ENCODE measurements around the gene GIT1. TPM values are rescaled to one million over a fixed set of nuclear protein-coding genes. Genes with fewer than 3 reads are reported as not detected.

GIT1 gene
- polyA plus RNA-seq, 1 donor from 2014 or later = 20.5 TPM

DNA sequence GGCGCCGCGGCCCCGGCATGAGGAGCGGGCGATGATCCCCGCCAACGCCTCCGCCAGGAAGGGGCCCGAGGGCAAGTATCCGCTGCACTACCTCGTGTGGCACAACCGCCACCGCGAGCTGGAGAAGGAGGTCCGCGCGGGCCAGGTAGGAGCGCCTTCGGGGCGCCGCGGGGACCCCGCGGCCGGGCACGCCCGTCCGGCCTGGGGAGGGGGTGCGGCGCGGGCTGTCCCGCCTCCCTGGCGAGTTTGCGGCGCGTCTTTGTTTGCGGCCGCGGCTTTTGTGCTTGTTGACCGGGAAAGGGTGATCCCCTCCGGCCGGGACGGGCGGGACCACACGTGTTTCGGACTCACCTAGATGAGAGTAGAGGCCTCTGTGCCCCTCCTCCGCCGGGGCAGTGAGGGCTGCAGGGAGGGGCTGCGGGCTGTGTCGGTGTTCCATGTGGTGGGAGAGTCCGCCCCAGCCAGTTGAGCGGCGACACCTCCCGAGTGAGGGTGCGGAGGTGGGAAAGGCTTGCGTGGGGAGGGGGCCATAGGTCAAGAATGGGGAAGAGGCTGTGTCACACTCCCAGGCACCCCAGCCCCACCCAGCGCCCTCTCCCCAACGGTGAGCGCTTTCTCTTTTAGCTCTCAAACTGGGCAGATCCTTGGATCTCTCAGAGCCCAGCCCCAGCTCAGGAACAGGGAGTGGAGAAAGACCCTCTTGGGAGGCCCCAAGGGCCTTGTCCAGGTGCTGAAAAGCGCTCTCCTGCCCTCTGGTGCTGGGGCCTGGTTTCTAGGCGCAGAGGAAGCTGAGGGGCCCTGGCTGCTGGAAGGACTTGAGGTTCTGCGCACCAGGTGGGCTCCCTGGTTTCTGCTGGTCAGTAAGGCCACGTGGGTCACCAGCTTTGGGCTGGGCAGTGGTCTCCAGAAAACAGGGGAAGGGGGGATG lies 4.4 kb upstream of the GIT1 start:
- H3K79me2 ChIP-seq (replicated peaks; ENCODE audit: insufficient read depth, low read length) = peaks cover 40% of the 10 kb centered on the region
- H4K20me1 ChIP-seq (ENCODE audit: insufficient read depth) = peaks cover 11% of the 10 kb centered on the region
- H3K4me3 ChIP-seq (ENCODE audit: low read length) = peak overlapping the region; percentile 91
- no peaks in the 10 kb centered on the region for H3K27me3 ChIP-seq (ENCODE audit: insufficient read depth, low read depth, low read length)
- H3K9ac ChIP-seq (ENCODE audit: low read length) = peak overlapping the region; percentile 82
- H3K9me3 ChIP-seq (ENCODE audit: low read length) = no peaks in the 10 kb centered on the region
- peak overlapping the region; percentile 21 for H2AFZ ChIP-seq (ENCODE audit: low read depth, low read length)
- no peak overlapping the region for H3K27ac ChIP-seq (ENCODE audit: low read length)
- H3F3A ChIP-seq (ENCODE audit: insufficient read depth, low read length, poor library complexity, severe bottlenecking) = peaks cover 2% of the 10 kb centered on the region
- H3K9me2 ChIP-seq (ENCODE audit: insufficient read depth, low read length) = no peaks in the 10 kb centered on the region
- peak overlapping the region; percentile 91 for H3K4me2 ChIP-seq (ENCODE audit: low read length)
- H3K36me3 ChIP-seq (ENCODE audit: insufficient read depth, low read length) = no peaks in the 10 kb centered on the region
- TF ChIP-seq TAF1 (IDR thresholded peaks at IDR 0.05; ENCODE audit: low read depth) = no peak
- no peak for TF ChIP-seq POLR2AphosphoS5 (IDR thresholded peaks at IDR 0.05)
- TF ChIP-seq, protein P1, sequence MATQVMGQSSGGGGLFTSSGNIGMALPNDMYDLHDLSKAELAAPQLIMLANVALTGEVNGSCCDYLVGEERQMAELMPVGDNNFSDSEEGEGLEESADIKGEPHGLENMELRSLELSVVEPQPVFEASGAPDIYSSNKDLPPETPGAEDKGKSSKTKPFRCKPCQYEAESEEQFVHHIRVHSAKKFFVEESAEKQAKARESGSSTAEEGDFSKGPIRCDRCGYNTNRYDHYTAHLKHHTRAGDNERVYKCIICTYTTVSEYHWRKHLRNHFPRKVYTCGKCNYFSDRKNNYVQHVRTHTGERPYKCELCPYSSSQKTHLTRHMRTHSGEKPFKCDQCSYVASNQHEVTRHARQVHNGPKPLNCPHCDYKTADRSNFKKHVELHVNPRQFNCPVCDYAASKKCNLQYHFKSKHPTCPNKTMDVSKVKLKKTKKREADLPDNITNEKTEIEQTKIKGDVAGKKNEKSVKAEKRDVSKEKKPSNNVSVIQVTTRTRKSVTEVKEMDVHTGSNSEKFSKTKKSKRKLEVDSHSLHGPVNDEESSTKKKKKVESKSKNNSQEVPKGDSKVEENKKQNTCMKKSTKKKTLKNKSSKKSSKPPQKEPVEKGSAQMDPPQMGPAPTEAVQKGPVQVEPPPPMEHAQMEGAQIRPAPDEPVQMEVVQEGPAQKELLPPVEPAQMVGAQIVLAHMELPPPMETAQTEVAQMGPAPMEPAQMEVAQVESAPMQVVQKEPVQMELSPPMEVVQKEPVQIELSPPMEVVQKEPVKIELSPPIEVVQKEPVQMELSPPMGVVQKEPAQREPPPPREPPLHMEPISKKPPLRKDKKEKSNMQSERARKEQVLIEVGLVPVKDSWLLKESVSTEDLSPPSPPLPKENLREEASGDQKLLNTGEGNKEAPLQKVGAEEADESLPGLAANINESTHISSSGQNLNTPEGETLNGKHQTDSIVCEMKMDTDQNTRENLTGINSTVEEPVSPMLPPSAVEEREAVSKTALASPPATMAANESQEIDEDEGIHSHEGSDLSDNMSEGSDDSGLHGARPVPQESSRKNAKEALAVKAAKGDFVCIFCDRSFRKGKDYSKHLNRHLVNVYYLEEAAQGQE (IDR thresholded peaks at IDR 0.05; ENCODE audit: borderline replicate concordance) = peak; percentile 52
- TF ChIP-seq EZH2 (IDR thresholded peaks at IDR 0.05; ENCODE audit: borderline replicate concordance, insufficient read depth, low read length, poor library complexity, severe bottlenecking) = no peak
- peak; percentile 61 for TF ChIP-seq MXI1 (conservative IDR thresholded peaks at IDR 0.05; ENCODE audit: poor library complexity, severe bottlenecking)
- TF ChIP-seq, protein P2, sequence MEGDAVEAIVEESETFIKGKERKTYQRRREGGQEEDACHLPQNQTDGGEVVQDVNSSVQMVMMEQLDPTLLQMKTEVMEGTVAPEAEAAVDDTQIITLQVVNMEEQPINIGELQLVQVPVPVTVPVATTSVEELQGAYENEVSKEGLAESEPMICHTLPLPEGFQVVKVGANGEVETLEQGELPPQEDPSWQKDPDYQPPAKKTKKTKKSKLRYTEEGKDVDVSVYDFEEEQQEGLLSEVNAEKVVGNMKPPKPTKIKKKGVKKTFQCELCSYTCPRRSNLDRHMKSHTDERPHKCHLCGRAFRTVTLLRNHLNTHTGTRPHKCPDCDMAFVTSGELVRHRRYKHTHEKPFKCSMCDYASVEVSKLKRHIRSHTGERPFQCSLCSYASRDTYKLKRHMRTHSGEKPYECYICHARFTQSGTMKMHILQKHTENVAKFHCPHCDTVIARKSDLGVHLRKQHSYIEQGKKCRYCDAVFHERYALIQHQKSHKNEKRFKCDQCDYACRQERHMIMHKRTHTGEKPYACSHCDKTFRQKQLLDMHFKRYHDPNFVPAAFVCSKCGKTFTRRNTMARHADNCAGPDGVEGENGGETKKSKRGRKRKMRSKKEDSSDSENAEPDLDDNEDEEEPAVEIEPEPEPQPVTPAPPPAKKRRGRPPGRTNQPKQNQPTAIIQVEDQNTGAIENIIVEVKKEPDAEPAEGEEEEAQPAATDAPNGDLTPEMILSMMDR (IDR thresholded peaks at IDR 0.05; ENCODE audit: poor library complexity, severe bottlenecking) = peak; percentile 57
- peak; percentile 27 for TF ChIP-seq RAD21 (conservative IDR thresholded peaks at IDR 0.05)

DNA sequence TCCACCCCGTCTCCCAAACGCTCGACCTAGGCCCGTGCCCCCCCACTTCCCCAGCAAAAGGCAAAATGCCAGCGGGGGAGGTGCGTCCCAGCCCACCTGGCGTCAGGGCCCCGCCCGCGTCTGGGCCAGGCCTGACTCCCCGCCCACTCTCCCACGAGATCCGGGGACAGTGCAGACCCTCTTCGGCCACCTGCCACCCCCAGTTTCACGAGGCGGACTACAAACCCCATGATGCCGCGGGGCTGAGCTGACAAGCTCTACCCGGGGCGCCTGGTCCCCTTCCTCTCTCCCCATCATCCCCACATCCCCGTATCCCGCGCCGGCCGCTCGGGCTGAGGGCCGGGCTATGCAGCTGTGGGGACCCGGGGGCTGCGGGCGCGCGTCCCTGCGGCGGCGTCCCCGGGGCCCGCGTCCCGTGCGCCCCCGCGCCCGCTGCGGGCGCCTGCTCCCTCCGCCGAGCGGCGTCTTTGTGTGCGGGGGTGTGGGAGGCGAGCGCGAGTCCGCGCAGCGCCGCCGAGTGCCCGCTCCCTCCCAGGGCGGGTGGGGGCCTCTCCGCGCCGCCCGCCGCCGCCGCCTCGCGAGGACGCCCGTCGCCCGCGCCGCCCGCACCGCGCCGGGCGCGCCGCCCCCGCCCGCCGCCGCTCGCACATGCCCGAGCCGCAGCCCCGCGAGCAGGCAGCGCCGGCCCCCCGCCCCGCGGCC lies 3.6 kb upstream of the GIT1 start, which contains the start of gene ANKRD13B:
Gene ANKRD13B, plus strand, starts transcription at position 283 of the 702 bp plus-strand sequence. CDS start 490 bp downstream, outside the sequence.
- Histone ChIP-seq H3K9me2 (ENCODE audit: insufficient read depth, low read length) (no peaks in the 10 kb centered on the region), H3K27me3 (ENCODE audit: insufficient read depth, low read depth, low read length) (no peaks in the 10 kb centered on the region), H3F3A (ENCODE audit: insufficient read depth, low read length, poor library complexity, severe bottlenecking) (peaks cover 2% of the 10 kb centered on the region), H3K79me2 (replicated peaks; ENCODE audit: insufficient read depth, low read length) (peaks cover 47% of the 10 kb centered on the region), H3K36me3 (ENCODE audit: insufficient read depth, low read length) (no peaks in the 10 kb centered on the region), H3K4me2 (ENCODE audit: low read length) (peak within 1 kb of the TSS; percentile 91), H3K4me3 (ENCODE audit: low read length) (peak within 1 kb of the TSS; percentile 91), H2AFZ (ENCODE audit: low read depth, low read length) (peak within 1 kb of the TSS; percentile 42), H3K27ac (ENCODE audit: low read length) (peak within 1 kb of the TSS; percentile 57), H3K9me3 (ENCODE audit: low read length) (no peaks in the 10 kb centered on the region), H3K9ac (ENCODE audit: low read length) (peak within 1 kb of the TSS; percentile 82), H4K20me1 (ENCODE audit: insufficient read depth) (peaks cover 18% of the 10 kb centered on the region)
- TF ChIP-seq EZH2 (IDR thresholded peaks at IDR 0.05; ENCODE audit: borderline replicate concordance, insufficient read depth, low read length, poor library complexity, severe bottlenecking) (no peak), POLR2AphosphoS5 (IDR thresholded peaks at IDR 0.05) (peak; percentile 48), SMC3 (conservative IDR thresholded peaks at IDR 0.05; ENCODE audit: poor library complexity) (no peak), RAD21 (conservative IDR thresholded peaks at IDR 0.05) (no peak), MXI1 (conservative IDR thresholded peaks at IDR 0.05; ENCODE audit: poor library complexity, severe bottlenecking) (peak; percentile 35), EP300 (conservative IDR thresholded peaks at IDR 0.05; ENCODE audit: poor library complexity, severe bottlenecking) (peak; percentile 34), TAF1 (IDR thresholded peaks at IDR 0.05; ENCODE audit: low read depth) (peak; percentile 34)
- TF ChIP-seq, protein P1 (IDR thresholded peaks at IDR 0.05; ENCODE audit: borderline replicate concordance) = peak; percentile 35
- TF ChIP-seq, protein P2 (IDR thresholded peaks at IDR 0.05; ENCODE audit: poor library complexity, severe bottlenecking) = no peak

Data from neural cell (in vitro differentiated cells).